ENCODE results near the gene SSBP4.

The SSBP4 gene

GRCh38 chr19:18422530-18423191 is 3.5 kb downstream of the SSBP4 start:
- DNase-seq = no peak

GRCh38 chr19:18423258-18424020 is 4.2 kb downstream of the SSBP4 start:
- no peak for DNase-seq

GRCh38 chr19:18424122-18424889 is 5.1 kb downstream of the SSBP4 start:
- no peak for DNase-seq

- DNase-seq = no peak
Measured at GRCh38 chr19:18424890-18425514, 5.8 kb downstream of the SSBP4 start.

GRCh38 chr19:18425515-18426415 is 6.6 kb downstream of the SSBP4 start:
- DNase-seq = no peak

GRCh38 chr19:18426416-18426767 is 7.2 kb downstream of the SSBP4 start:
- DNase-seq = no peak

GRCh38 chr19:18427080-18427742 is 8.0 kb downstream of the SSBP4 start:
- DNase-seq = no peak

GRCh38 chr19:18427743-18428113 is 8.5 kb downstream of the SSBP4 start:
- no peak for DNase-seq

GRCh38 chr19:18428173-18428786 is 9.1 kb downstream of the SSBP4 start:
- no peak for DNase-seq

GRCh38 chr19:18428787-18429674 is 9.8 kb downstream of the SSBP4 start:
- DNase-seq = peak; percentile 90

- no peak for DNase-seq
Measured at GRCh38 chr19:18429717-18430416, 10.7 kb downstream of the SSBP4 start.

GRCh38 chr19:18430417-18431144 is 11.4 kb downstream of the SSBP4 start:
- DNase-seq = no peak

- DNase-seq = no peak
Measured at GRCh38 chr19:18431351-18432197, 12.4 kb downstream of the SSBP4 start.

- no peak for DNase-seq
Measured at GRCh38 chr19:18432275-18433014, 13.2 kb downstream of the SSBP4 start.

GRCh38 chr19:18433015-18433691 is 14.0 kb downstream of the SSBP4 start:
- peak; percentile 68 for DNase-seq

- DNase-seq = peak; percentile 48
Measured at GRCh38 chr19:18433735-18434398, 14.7 kb downstream of the SSBP4 start.

All from RPMI8226 (cell line).